Mononuclear cell (primary cell): ENCODE results near the gene COL12A1. TPM values are rescaled to one million over a fixed set of nuclear protein-coding genes. Genes with fewer than 3 reads are reported as not detected.

Experiments used
- H3K27me3 ChIP-seq: 2 replicates; pipeline ENCODE4 v1.6.0; 2011; ENCODE audit warnings: low read length, control low read depth; ENCODE audit not compliant: insufficient read depth
- H3K4me1 ChIP-seq: 2 replicates; pipeline ENCODE4 v1.5.1; 2011; ENCODE audit warnings: mild to moderate bottlenecking, low read length, control low read depth; ENCODE audit not compliant: insufficient read depth
- H3K4me3 ChIP-seq: 2 replicates; pipeline ENCODE4 v1.5.1; 2011; ENCODE audit warnings: mild to moderate bottlenecking, low read length, moderate library complexity
- H3K9me3 ChIP-seq: 2 replicates; pipeline ENCODE4 v1.5.1; 2011; ENCODE audit warnings: low read depth, mild to moderate bottlenecking, control low read depth, low read length
- total RNA-seq: library from RNA; depleted of rRNA; stranded (reverse); fragments of >200 nt; gene quantifications from one replicate; pipeline ENCODE4 v1.2.3, GENCODE V29; 2012

COL12A1 gene
- total RNA-seq, 1 donor, result 0.21 TPM

DNA sequence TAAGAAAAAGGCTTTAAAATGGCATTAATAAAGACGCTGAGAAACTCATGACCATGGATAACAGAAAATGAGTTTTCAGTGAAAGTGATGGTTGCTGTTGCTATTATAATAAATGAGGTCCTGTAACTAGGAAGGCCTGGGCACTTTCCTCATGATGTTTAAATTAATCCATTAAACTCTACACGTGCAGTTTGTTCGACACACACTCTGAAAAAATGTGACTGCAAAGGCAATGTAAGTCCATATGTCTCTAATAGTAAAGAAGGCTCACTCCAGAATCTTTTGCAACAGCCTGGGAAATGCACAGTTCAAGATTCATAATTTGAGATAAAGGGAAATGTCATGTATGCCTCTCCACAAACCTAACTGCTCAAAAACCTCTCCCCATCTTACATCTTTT, 153.4 kb downstream of the COL12A1 start:
- Histone ChIP-seq H3K27me3 (no peaks in the 10 kb centered on the region), H3K4me3 (no peak overlapping the region), H3K9me3 (no peaks in the 10 kb centered on the region), H3K4me1 (no peaks in the 10 kb centered on the region)

- no peaks in the 10 kb centered on the region for H3K27me3 ChIP-seq
- H3K4me3 ChIP-seq, result no peak overlapping the region
- H3K9me3 ChIP-seq, result no peaks in the 10 kb centered on the region
- H3K4me1 ChIP-seq, result no peaks in the 10 kb centered on the region
Observed at GRCh38 chr6:75049308-75049707, 156.5 kb downstream of the COL12A1 start.

GRCh38 chr6:75044846-75045245, 161.0 kb downstream of the COL12A1 start:
- Histone ChIP-seq H3K4me1 (no peaks in the 10 kb centered on the region), H3K27me3 (no peaks in the 10 kb centered on the region), H3K4me3 (no peak overlapping the region), H3K9me3 (peaks cover 5% of the 10 kb centered on the region)

DNA sequence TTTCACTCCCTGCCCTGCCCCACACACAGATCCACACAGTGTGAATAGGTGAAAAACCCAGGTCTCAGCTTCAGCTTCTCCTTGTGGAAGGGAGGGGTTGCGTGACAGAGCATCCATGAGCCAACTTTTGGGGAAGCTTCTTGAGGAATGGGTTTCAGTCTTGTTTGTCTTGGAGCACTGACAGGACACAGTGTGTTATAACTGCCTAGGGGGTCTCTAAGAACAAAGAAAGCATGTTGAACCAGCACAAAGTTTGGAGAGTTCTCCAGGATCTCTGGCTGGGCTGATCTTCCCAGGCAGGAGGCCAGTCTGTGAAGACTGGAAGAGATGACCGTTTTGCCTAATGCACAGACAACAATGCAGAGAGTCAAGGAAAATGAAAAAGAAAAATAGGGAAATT, 164.5 kb downstream of the COL12A1 start:
- Histone ChIP-seq H3K9me3 (peaks cover 5% of the 10 kb centered on the region), H3K4me3 (no peak overlapping the region), H3K27me3 (no peaks in the 10 kb centered on the region), H3K4me1 (no peaks in the 10 kb centered on the region)

Other genes starting within 250 kb of the COL12A1 start
- 85.2 TPM for gene COX7A2, start 37.7 kb upstream of the COL12A1 start, total RNA-seq
- 59.1 TPM for gene TMEM30A, start 78.7 kb upstream of the COL12A1 start, total RNA-seq